H1 (cell line): ENCODE results near the gene RLBP1.

Source experiments
- E2F6 ChIP-seq: IDR thresholded peaks from 2 replicates; pipeline ENCODE4 v1.6.1; 2012; ENCODE audit warnings: inconsistent platforms
- HDAC6 ChIP-seq: IDR thresholded peaks from one replicate; pipeline ENCODE4 v1.7.1; 2012; ENCODE audit warnings: low read depth, mild to moderate bottlenecking, inconsistent platforms, low read length, moderate library complexity
- MAFK ChIP-seq: IDR thresholded peaks from 2 replicates; pipeline ENCODE4 v1.6.1; 2012; ENCODE audit warnings: low read depth, mild to moderate bottlenecking, improper control_type of control experiment, low read length
- POLR2A ChIP-seq, 2 experiments: IDR thresholded peaks; 1 replicate in 1 of 2; 2 replicates in 1 of 2; pipeline ENCODE4 v1.6.1; 2011; ENCODE audit warnings: low read depth in 2 of 2, low read length in 2 of 2, mild to moderate bottlenecking in 2 of 2; ENCODE audit errors: control extremely low read depth in 1 of 2
- POLR2AphosphoS5 ChIP-seq: IDR thresholded peaks from 2 replicates; pipeline ENCODE4 v1.6.1; 2011; ENCODE audit warnings: low read depth, low read length
- RBBP5 ChIP-seq: IDR thresholded peaks from 2 replicates; pipeline ENCODE4 v1.7.1; 2012; ENCODE audit warnings: low read depth, mild to moderate bottlenecking, inconsistent platforms, low read length, moderate library complexity, borderline replicate concordance
- SIN3A ChIP-seq, 2 experiments: IDR thresholded peaks in 1 of 2; conservative IDR thresholded peaks in 1 of 2; 2 replicates each; pipeline ENCODE4 v1.6.1; 2011 to 2012; ENCODE audit warnings: low read length in 2 of 2, improper control_type of control experiment in 1 of 2, low read depth in 1 of 2, mild to moderate bottlenecking in 1 of 2
- TAF1 ChIP-seq: IDR thresholded peaks from 2 replicates; pipeline ENCODE4 v1.6.1; 2011; ENCODE audit warnings: mild to moderate bottlenecking, low read depth, low read length
- TF ChIP-seq, protein P1 (sequence below): IDR thresholded peaks from 2 replicates; pipeline ENCODE4 v1.6.1; 2011; ENCODE audit warnings: low read length, improper control_type of control experiment
- TF ChIP-seq, protein P2 (sequence below), 3 experiments: IDR thresholded peaks; 1 replicate in 2 of 3; 2 replicates in 1 of 3; pipeline versions ENCODE4 v1.5.1 to v1.6.1; 2011; ENCODE audit warnings: low read length in 3 of 3, mild to moderate bottlenecking in 3 of 3, inconsistent platforms in 2 of 3, low read depth in 1 of 3, moderate library complexity in 1 of 3; ENCODE audit not compliant: insufficient read depth in 1 of 3; ENCODE audit errors: control extremely low read depth in 1 of 3
- TF ChIP-seq, protein P3 (sequence below): IDR thresholded peaks from 2 replicates; pipeline ENCODE4 v1.6.1; 2012; ENCODE audit warnings: inconsistent platforms
- TF ChIP-seq, protein P4 (sequence below): IDR thresholded peaks from 2 replicates; pipeline ENCODE4 v1.6.1; 2012; ENCODE audit warnings: low read length, inconsistent platforms

DNA sequence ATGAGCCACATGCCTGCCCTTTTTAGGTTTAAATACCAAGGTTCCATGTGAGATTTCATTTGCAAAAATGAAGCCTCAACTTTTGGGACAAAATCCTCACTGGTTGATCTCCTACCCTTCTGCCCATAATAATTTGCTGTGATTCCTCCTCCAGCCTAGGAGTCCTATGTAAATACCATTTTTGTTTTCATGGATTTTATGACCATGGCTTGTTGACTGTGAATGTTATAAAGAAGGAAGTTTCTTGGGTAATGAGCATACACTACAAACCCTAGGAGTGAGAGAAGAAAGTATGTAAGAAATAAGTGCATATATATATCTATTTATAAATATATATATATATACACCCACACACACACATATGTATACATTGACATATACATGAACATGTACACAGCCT, 13.1 kb downstream of the RLBP1 start:
- TF ChIP-seq, protein P1, sequence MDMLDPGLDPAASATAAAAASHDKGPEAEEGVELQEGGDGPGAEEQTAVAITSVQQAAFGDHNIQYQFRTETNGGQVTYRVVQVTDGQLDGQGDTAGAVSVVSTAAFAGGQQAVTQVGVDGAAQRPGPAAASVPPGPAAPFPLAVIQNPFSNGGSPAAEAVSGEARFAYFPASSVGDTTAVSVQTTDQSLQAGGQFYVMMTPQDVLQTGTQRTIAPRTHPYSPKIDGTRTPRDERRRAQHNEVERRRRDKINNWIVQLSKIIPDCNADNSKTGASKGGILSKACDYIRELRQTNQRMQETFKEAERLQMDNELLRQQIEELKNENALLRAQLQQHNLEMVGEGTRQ, result no peak
- TF ChIP-seq, protein P2, sequence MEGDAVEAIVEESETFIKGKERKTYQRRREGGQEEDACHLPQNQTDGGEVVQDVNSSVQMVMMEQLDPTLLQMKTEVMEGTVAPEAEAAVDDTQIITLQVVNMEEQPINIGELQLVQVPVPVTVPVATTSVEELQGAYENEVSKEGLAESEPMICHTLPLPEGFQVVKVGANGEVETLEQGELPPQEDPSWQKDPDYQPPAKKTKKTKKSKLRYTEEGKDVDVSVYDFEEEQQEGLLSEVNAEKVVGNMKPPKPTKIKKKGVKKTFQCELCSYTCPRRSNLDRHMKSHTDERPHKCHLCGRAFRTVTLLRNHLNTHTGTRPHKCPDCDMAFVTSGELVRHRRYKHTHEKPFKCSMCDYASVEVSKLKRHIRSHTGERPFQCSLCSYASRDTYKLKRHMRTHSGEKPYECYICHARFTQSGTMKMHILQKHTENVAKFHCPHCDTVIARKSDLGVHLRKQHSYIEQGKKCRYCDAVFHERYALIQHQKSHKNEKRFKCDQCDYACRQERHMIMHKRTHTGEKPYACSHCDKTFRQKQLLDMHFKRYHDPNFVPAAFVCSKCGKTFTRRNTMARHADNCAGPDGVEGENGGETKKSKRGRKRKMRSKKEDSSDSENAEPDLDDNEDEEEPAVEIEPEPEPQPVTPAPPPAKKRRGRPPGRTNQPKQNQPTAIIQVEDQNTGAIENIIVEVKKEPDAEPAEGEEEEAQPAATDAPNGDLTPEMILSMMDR (IDR thresholded peaks at IDR 0.05; ENCODE audit: control extremely low read depth in 1 of 3, insufficient read depth in 1 of 3, low read depth in 1 of 3, low read length in 3 of 3), result no peak
- TF ChIP-seq E2F6, result no peak
- no peak for TF ChIP-seq MAFK
- TF ChIP-seq TAF1, result no peak
- TF ChIP-seq, protein P3, sequence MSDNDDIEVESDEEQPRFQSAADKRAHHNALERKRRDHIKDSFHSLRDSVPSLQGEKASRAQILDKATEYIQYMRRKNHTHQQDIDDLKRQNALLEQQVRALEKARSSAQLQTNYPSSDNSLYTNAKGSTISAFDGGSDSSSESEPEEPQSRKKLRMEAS, result no peak
- TF ChIP-seq RBBP5, result no peak
- TF ChIP-seq POLR2AphosphoS5, result no peak
- TF ChIP-seq, protein P4, sequence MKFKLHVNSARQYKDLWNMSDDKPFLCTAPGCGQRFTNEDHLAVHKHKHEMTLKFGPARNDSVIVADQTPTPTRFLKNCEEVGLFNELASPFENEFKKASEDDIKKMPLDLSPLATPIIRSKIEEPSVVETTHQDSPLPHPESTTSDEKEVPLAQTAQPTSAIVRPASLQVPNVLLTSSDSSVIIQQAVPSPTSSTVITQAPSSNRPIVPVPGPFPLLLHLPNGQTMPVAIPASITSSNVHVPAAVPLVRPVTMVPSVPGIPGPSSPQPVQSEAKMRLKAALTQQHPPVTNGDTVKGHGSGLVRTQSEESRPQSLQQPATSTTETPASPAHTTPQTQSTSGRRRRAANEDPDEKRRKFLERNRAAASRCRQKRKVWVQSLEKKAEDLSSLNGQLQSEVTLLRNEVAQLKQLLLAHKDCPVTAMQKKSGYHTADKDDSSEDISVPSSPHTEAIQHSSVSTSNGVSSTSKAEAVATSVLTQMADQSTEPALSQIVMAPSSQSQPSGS, result no peak
- no peak for TF ChIP-seq SIN3A (conservative IDR thresholded peaks at IDR 0.05 in 1 of 2, IDR thresholded peaks at IDR 0.05 in 1 of 2; ENCODE audit: low read depth in 1 of 2, low read length in 2 of 2)
- no peak for TF ChIP-seq HDAC6
- no peak for TF ChIP-seq POLR2A (IDR thresholded peaks at IDR 0.05; ENCODE audit: control extremely low read depth in 1 of 2, low read depth in 2 of 2, low read length in 2 of 2)
